GM23338 (cell line): ENCODE data around the gene PISD. TPM values are rescaled to one million over a fixed set of nuclear protein-coding genes. Genes with fewer than 3 reads are reported as not detected.

Source experiments
- ATAC-seq: fragments of 200-7000 bp; cut with Tn5 transposase; 3 replicates; pipeline ENCODE4 v1.9.1; 2020
- DNase-seq: peaks from one replicate; pipeline ENCODE4 v3.0.0-alpha.2; 2015; ENCODE audit warnings: low spot score
- H2AFZ ChIP-seq: fragments of 200-600 bp; sonication (generic); 2 replicates; pipeline ENCODE4 v1.8.0; 2016; ENCODE audit warnings: antibody characterized with exemption, mild to moderate bottlenecking, moderate library complexity
- H3F3A ChIP-seq: fragments of 200-600 bp; sonication (generic); replicated peaks from 2 replicates; pipeline ENCODE4 v1.8.0; 2017; ENCODE audit warnings: antibody characterized with exemption, mixed run types, low read depth
- H3K27ac ChIP-seq: fragments of 200-600 bp; sonication (generic); 2 replicates; pipeline ENCODE4 v1.6.1; 2016; ENCODE audit warnings: low read depth
- H3K27me3 ChIP-seq: fragments of 200-600 bp; sonication (generic); 2 replicates; pipeline ENCODE4 v1.8.0; 2016; ENCODE audit warnings: mild to moderate bottlenecking, mixed run types, moderate library complexity; ENCODE audit not compliant: insufficient read depth
- H3K36me3 ChIP-seq: fragments of 200-600 bp; sonication (generic); 2 replicates; pipeline ENCODE4 v1.8.0; 2016; ENCODE audit warnings: mild to moderate bottlenecking; ENCODE audit not compliant: insufficient read depth
- H3K4me1 ChIP-seq: fragments of 200-600 bp; sonication (generic); 2 replicates; pipeline ENCODE4 v1.8.0; 2016; ENCODE audit warnings: mild to moderate bottlenecking, moderate library complexity; ENCODE audit not compliant: insufficient read depth
- H3K4me2 ChIP-seq: fragments of 200-600 bp; sonication (generic); 2 replicates; pipeline ENCODE4 v1.7.1; 2017; ENCODE audit warnings: mixed run types
- H3K4me3 ChIP-seq: fragments of 200-600 bp; sonication (generic); 2 replicates; pipeline ENCODE4 v1.6.1; 2016; ENCODE audit warnings: mixed run types
- H3K79me2 ChIP-seq: fragments of 200-600 bp; sonication (generic); replicated peaks from 2 replicates; pipeline ENCODE4 v1.8.0; 2017; ENCODE audit warnings: mild to moderate bottlenecking; ENCODE audit not compliant: insufficient read depth
- H3K9me2 ChIP-seq: fragments of 200-600 bp; sonication (generic); 2 replicates; pipeline ENCODE4 v1.8.0; 2017; ENCODE audit not compliant: insufficient read depth
- H4K20me1 ChIP-seq: fragments of 200-600 bp; sonication (generic); replicated peaks from 2 replicates; pipeline ENCODE4 v1.8.0; 2017; ENCODE audit warnings: mild to moderate bottlenecking; ENCODE audit not compliant: insufficient read depth
- H3K27ac Mint-ChIP-seq: 2 replicates; pipeline ENCODE4 v1.8.0; 2020; ENCODE audit warnings: inconsistent platforms, mild to moderate bottlenecking, moderate library complexity, mixed read lengths
- H3K27me3 Mint-ChIP-seq: 3 replicates; pipeline ENCODE4 v1.8.0; 2022; ENCODE audit warnings: low read depth, mild to moderate bottlenecking, moderate library complexity, mixed read lengths, inconsistent platforms; ENCODE audit not compliant: insufficient read depth, poor library complexity
- H3K36me3 Mint-ChIP-seq: 3 replicates; pipeline ENCODE4 v1.8.0; 2021; ENCODE audit warnings: low read depth, mild to moderate bottlenecking, inconsistent platforms, moderate library complexity, mixed read lengths
- H3K4me1 Mint-ChIP-seq: 3 replicates; pipeline ENCODE4 v1.8.0; 2020; ENCODE audit warnings: mild to moderate bottlenecking, inconsistent platforms, mixed read lengths
- H3K4me3 Mint-ChIP-seq: 3 replicates; pipeline ENCODE4 v1.8.0; 2021; ENCODE audit warnings: moderate library complexity, mild to moderate bottlenecking, inconsistent platforms, mixed read lengths
- H3K9me3 Mint-ChIP-seq: 3 replicates; pipeline ENCODE4 v1.8.0; 2020; ENCODE audit warnings: moderate library complexity, mild to moderate bottlenecking, inconsistent platforms, mixed read lengths
- CREB1 ChIP-seq: fragments of 250-450 bp; sonication (Bioruptor Pico); IDR thresholded peaks from 2 replicates; pipeline ENCODE4 v1.5.0; 2020; ENCODE audit warnings: low read depth, mild to moderate bottlenecking, moderate library complexity
- CTCF ChIP-seq, 2 experiments: fragments of 200-600 bp in 1 of 2; sonication (generic) in 1 of 2; conservative IDR thresholded peaks; 2 replicates each; pipeline versions ENCODE4 v1.5.1 to v1.6.1; 2016 to 2017; ENCODE audit warnings: antibody characterized with exemption in 2 of 2, low read depth in 2 of 2, mild to moderate bottlenecking in 2 of 2, moderate library complexity in 1 of 2
- ETS1 ChIP-seq: IDR thresholded peaks from 2 replicates; pipeline ENCODE4 v1.6.1; 2016; ENCODE audit warnings: antibody characterized with exemption
- EZH2 ChIP-seq: fragments of 200-600 bp; sonication (generic); IDR thresholded peaks from one replicate; pipeline ENCODE4 v1.8.0; 2017; ENCODE audit warnings: antibody characterized with exemption, mild to moderate bottlenecking, low read depth; ENCODE audit not compliant: unreplicated experiment
- JUNB ChIP-seq: IDR thresholded peaks from one replicate; pipeline ENCODE4 v1.6.1; 2016; ENCODE audit warnings: antibody characterized with exemption; ENCODE audit not compliant: unreplicated experiment
- NANOG ChIP-seq: IDR thresholded peaks from 2 replicates; pipeline ENCODE4 v1.6.1; 2016; ENCODE audit warnings: antibody characterized with exemption, borderline replicate concordance
- POLR2AphosphoS5 ChIP-seq: IDR thresholded peaks from 2 replicates; pipeline ENCODE4 v1.6.1; 2016; ENCODE audit warnings: antibody characterized with exemption, low read depth
- STAT1 ChIP-seq: IDR thresholded peaks from one replicate; pipeline ENCODE4 v1.6.1; 2016; ENCODE audit warnings: antibody characterized with exemption; ENCODE audit not compliant: unreplicated experiment
- ZNF114 ChIP-seq: fragments of 250-450 bp; sonication (Bioruptor Pico); IDR thresholded peaks from 2 replicates; pipeline ENCODE4 v1.5.0; 2020; ENCODE audit warnings: mild to moderate bottlenecking, moderate library complexity
- polyA plus RNA-seq: library from polyadenylated mRNA; unstranded; fragments of >200 nt; fragmentation: Nextera tagmentation; extraction: Ambion mirVana; gene quantifications from 2 replicates; pipeline ENCODE4 v1.2.1, GENCODE V29; 2016
- total RNA-seq: library from RNA; depleted of rRNA; stranded (reverse); fragments of >200 nt; shearing (Covaris generic); gene quantifications from 2 replicates; pipeline ENCODE4 v1.2.3, GENCODE V29; 2014

The PISD gene
- total and polyA plus RNA-seq, 2 experiments from 2014 or later = 43.1 to 54.5 TPM

GRCh38 chr22:31578171-31578570 lies 83.8 kb downstream of the PISD start:
- no peak overlapping the region for H3K4me3 ChIP-seq
- no peak overlapping the region for H3K27ac ChIP-seq
- no peak overlapping the region for H3K4me2 ChIP-seq
- Mint-ChIP-seq H3K36me3 (peaks cover 5% of the 10 kb centered on the region; the same call in 2 of the 3 replicates), H3K4me1 (no peaks in the 10 kb centered on the region; the same call in 2 of the 3 replicates), H3K27me3 (no peaks in the 10 kb centered on the region), H3K27ac (no peak overlapping the region), H3K4me3 (no peak overlapping the region), H3K9me3 (no peaks in the 10 kb centered on the region)
- no peaks in the 10 kb centered on the region for H3F3A ChIP-seq
- no peaks in the 10 kb centered on the region for H3K79me2 ChIP-seq
- no peaks in the 10 kb centered on the region; the same call in none of the 2 replicates for H4K20me1 ChIP-seq
- TF ChIP-seq NANOG (no peak), STAT1 (no peak), POLR2AphosphoS5 (no peak), ETS1 (no peak), CREB1 (CRISPR knock-in tag) (no peak), EZH2 (no peak), JUNB (no peak)
- H3K9me2 ChIP-seq = no peaks in the 10 kb centered on the region
- no peaks in the 10 kb centered on the region for H3K27me3 ChIP-seq
- H3K4me1 ChIP-seq = no peaks in the 10 kb centered on the region
- ATAC-seq (no peak), DNase-seq (no peak)
- no peak overlapping the region for H2AFZ ChIP-seq
- no peaks in the 10 kb centered on the region; the same call in 1 of the 2 replicates for H3K36me3 ChIP-seq

GRCh38 chr22:31577711-31578110 lies 84.3 kb downstream of the PISD start:
- Histone ChIP-seq H3K27ac (no peak overlapping the region), H3K9me2 (no peaks in the 10 kb centered on the region), H3K36me3 (no peaks in the 10 kb centered on the region; the same call in 1 of the 2 replicates), H3K4me3 (no peak overlapping the region), H3K27me3 (no peaks in the 10 kb centered on the region), H3K79me2 (no peaks in the 10 kb centered on the region), H4K20me1 (no peaks in the 10 kb centered on the region; the same call in none of the 2 replicates), H2AFZ (no peak overlapping the region), H3K4me1 (no peaks in the 10 kb centered on the region), H3K4me2 (no peak overlapping the region), H3F3A (no peaks in the 10 kb centered on the region)
- TF ChIP-seq CTCF (conservative IDR thresholded peaks at IDR 0.05; ENCODE audit: low read depth in 2 of 2) = no peak
- no peak for TF ChIP-seq CREB1 (CRISPR knock-in tag)
- TF ChIP-seq ZNF114 (CRISPR knock-in tag) = no peak
- Mint-ChIP-seq H3K9me3 (no peaks in the 10 kb centered on the region), H3K27me3 (no peaks in the 10 kb centered on the region), H3K4me1 (no peaks in the 10 kb centered on the region; the same call in 2 of the 3 replicates), H3K4me3 (no peak overlapping the region), H3K27ac (no peak overlapping the region), H3K36me3 (peaks cover 5% of the 10 kb centered on the region; the same call in 2 of the 3 replicates)
- ATAC-seq (no peak), DNase-seq (no peak)
